Rectal smooth muscle tissue (tissue), 1 donor: ENCODE results near the gene C10orf90.

ENCODE experiments used
- H3K27ac ChIP-seq: one replicate; pipeline ENCODE4 v1.7.0; 2013; ENCODE audit warnings: low read depth, low read length, inconsistent platforms
- H3K27me3 ChIP-seq: one replicate; pipeline ENCODE4 v1.7.0; 2013; ENCODE audit warnings: low read length; ENCODE audit not compliant: control insufficient read depth, insufficient read depth
- H3K36me3 ChIP-seq: one replicate; pipeline ENCODE4 v1.7.0; 2013; ENCODE audit warnings: low read length; ENCODE audit not compliant: control insufficient read depth, insufficient read depth
- H3K4me1 ChIP-seq: one replicate; pipeline ENCODE4 v1.7.0; 2013; ENCODE audit warnings: low read length; ENCODE audit not compliant: control insufficient read depth, insufficient read depth
- H3K4me3 ChIP-seq: one replicate; pipeline ENCODE4 v1.7.0; 2013; ENCODE audit warnings: low read length
- H3K9ac ChIP-seq: one replicate; pipeline ENCODE4 v1.7.0; 2013; ENCODE audit warnings: low read length

Gene C10orf90

GRCh38 chr10:126455036-126455765 is 215.3 kb downstream of the C10orf90 start:
- Histone ChIP-seq H3K4me3 (no peak overlapping the region), H3K9ac (no peak overlapping the region), H3K36me3 (no peaks in the 10 kb centered on the region), H3K27me3 (no peaks in the 10 kb centered on the region), H3K4me1 (no peaks in the 10 kb centered on the region), H3K27ac (no peak overlapping the region)

DNA sequence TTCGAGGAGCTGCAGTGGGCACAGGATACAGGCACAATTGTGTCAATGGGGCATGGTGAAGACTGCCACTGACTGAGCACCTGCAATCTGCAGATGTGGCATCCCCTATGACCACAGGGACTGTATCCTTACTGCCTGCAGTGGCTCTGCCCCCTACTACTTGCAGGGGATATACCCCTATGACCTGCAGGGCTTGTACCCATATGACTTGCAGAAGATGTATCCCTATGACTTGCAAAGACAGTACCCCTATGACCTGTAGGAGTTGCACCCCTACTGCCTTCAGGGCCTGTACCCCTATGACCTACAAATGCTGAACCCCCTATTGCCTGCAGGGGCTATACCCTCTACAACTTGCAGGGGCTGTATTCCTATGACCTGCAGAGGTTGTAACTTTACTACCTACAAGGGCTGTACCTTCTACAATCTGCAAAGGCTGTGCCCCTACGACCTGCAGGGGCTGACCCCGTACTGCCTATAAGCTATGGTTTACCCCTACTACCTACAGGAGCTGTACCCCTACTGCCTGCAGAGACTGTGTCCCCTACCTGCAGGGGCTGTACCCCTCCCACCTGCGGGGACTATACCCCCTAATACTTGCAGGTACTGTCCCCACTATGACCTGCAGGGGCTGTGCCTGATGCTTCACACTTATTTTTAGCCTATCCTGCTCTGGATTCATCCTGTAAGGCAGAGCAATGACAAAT is 216.3 kb downstream of the C10orf90 start:
- Histone ChIP-seq H3K9ac (no peak overlapping the region), H3K27ac (no peak overlapping the region), H3K4me1 (no peaks in the 10 kb centered on the region), H3K36me3 (no peaks in the 10 kb centered on the region), H3K27me3 (no peaks in the 10 kb centered on the region), H3K4me3 (no peak overlapping the region)

DNA sequence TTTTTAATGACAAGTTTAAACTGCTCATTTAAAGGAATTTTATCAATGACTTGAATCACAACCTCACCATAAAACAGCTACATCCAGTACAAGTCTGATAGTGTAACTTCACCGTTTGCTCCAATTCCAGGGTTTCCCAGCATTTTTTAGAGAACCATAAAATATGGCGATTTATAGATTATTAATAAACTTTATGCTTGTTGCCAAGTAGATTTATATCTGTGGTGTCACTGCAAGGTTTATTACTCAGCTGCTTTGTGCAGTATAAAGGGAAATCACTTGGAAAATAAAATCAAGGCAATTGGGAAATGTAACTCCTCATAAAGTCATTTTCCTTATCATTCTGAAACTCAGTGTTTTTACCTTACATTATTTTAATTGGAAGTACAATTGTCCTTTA is 218.2 kb downstream of the C10orf90 start:
- H3K36me3 ChIP-seq, result no peaks in the 10 kb centered on the region
- H3K4me3 ChIP-seq, result no peak overlapping the region
- no peaks in the 10 kb centered on the region for H3K4me1 ChIP-seq
- no peak overlapping the region for H3K27ac ChIP-seq
- no peaks in the 10 kb centered on the region for H3K27me3 ChIP-seq
- no peak overlapping the region for H3K9ac ChIP-seq

GRCh38 chr10:126448091-126448490 is 222.4 kb downstream of the C10orf90 start:
- H3K4me1 ChIP-seq, result no peaks in the 10 kb centered on the region
- H3K27ac ChIP-seq, result no peak overlapping the region
- no peaks in the 10 kb centered on the region for H3K27me3 ChIP-seq
- H3K4me3 ChIP-seq, result no peak overlapping the region
- no peak overlapping the region for H3K9ac ChIP-seq
- no peaks in the 10 kb centered on the region for H3K36me3 ChIP-seq

DNA sequence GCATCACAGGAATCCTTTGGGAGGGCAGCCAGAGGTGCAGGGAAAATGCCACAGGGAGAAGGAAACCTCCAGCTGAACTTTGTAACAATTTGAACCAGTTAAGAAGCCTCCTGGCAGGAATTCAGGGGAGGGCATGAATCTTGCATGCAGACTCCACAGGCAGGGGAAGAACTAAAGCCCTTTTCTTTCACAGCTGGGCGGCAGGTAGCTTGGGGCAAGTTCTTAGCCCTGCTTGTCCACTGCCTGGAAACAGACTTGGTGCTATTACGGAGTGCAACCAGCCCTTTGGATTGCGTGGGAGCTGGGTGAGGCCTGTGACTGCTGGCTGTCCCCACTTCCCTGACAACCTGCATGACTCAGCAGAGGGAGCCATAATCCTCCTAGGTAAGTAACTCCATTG is 230.6 kb downstream of the C10orf90 start:
- no peaks in the 10 kb centered on the region for H3K27me3 ChIP-seq
- H3K9ac ChIP-seq, result no peak overlapping the region
- no peak overlapping the region for H3K4me3 ChIP-seq
- H3K4me1 ChIP-seq, result no peaks in the 10 kb centered on the region
- no peak overlapping the region for H3K27ac ChIP-seq
- no peaks in the 10 kb centered on the region for H3K36me3 ChIP-seq

- H3K27me3 ChIP-seq, result no peaks in the 10 kb centered on the region
- H3K4me3 ChIP-seq, result no peak overlapping the region
- H3K4me1 ChIP-seq, result no peaks in the 10 kb centered on the region
- no peak overlapping the region for H3K27ac ChIP-seq
- H3K36me3 ChIP-seq, result no peaks in the 10 kb centered on the region
- H3K9ac ChIP-seq, result no peak overlapping the region
These were observed 232.1 kb downstream of the C10orf90 start for GRCh38 chr10:126438407-126438783.

DNA sequence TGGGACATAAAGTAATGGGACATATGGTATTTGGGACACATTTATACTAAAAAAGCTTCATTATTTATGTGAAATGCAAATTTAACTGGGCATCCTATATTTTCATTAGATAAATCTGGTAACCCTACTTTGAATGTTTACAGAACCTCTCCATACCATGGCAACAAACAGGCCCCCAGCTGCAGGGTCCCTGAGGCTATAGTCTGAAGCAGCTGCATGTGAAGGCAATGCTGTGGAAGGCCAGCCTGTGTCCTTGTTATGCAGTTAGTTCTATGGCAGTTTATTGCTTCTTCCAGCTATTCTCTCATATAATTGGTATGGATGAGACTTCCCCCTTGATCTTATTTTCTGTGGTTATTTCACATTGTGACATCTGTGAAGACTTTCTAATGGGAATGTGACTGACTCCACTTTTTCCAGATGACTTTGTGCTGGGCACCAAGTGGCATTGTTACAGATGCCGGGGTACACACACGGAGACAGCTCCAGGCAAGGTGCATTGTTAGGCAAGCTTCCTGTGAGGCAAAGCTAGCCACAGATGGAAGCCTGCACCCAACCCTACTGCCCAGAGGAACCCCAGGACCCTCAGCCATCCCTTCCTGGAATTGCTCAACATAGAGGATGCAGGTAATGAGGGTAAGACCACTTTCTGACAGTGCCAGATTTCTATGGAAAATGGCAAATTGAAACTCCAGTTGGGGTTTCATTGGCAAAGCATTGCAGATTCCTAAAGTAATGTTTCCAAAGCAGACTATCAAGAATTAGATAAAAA is 232.7 kb downstream of the C10orf90 start:
- Histone ChIP-seq H3K4me1 (no peaks in the 10 kb centered on the region), H3K27ac (no peak overlapping the region), H3K4me3 (no peak overlapping the region), H3K9ac (no peak overlapping the region), H3K36me3 (no peaks in the 10 kb centered on the region), H3K27me3 (no peaks in the 10 kb centered on the region)

DNA sequence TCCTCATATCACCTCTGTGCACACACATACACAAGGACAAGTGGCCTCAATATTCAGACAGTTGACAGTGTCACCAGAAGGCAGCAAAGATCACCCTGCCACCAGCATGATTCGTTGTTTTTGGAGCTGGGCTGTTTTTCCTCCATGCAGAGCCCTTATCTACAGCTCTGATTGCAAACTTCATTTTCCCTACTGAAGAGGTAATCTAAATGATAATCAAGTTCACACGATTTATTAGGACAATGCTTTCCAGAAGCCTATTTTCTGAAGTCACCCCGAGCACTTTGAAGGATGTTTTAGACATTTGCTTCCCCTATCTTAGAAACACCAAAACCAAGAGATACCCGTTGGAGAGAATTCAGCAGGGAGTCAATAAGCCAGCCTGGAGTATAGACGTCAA is 236.3 kb downstream of the C10orf90 start:
- Histone ChIP-seq H3K36me3 (no peaks in the 10 kb centered on the region), H3K4me1 (no peaks in the 10 kb centered on the region), H3K9ac (no peak overlapping the region), H3K27me3 (no peaks in the 10 kb centered on the region), H3K4me3 (no peak overlapping the region), H3K27ac (no peak overlapping the region)

GRCh38 chr10:126433351-126433750 is 237.1 kb downstream of the C10orf90 start:
- Histone ChIP-seq H3K4me1 (no peaks in the 10 kb centered on the region), H3K4me3 (no peak overlapping the region), H3K27ac (no peak overlapping the region), H3K36me3 (no peaks in the 10 kb centered on the region), H3K9ac (no peak overlapping the region), H3K27me3 (no peaks in the 10 kb centered on the region)

- no peak overlapping the region for H3K4me3 ChIP-seq
- no peaks in the 10 kb centered on the region for H3K27me3 ChIP-seq
- no peaks in the 10 kb centered on the region for H3K4me1 ChIP-seq
- H3K36me3 ChIP-seq, result no peaks in the 10 kb centered on the region
- no peak overlapping the region for H3K9ac ChIP-seq
- no peak overlapping the region for H3K27ac ChIP-seq
These were observed 238.0 kb downstream of the C10orf90 start for GRCh38 chr10:126432507-126432906.

DNA sequence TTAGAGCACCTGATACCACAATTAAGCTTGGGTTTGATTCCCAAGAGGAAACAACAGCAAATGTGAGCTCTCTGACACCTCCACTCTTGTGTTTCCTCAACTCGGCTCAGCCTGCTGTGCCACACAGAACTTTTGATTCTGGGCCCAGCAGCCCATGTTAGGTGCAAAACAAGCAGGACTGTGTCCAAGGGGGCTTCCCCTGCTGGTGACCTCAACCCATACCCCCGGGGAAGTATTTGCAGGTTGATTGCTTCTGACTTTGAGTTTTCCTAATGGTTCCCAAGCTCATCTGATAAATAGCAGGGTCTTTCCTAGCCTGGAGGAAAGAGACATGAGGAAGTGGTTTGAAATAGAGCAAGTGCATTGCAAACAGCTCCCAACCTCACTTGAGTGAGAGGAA is 238.7 kb downstream of the C10orf90 start:
- H3K27ac ChIP-seq, result no peak overlapping the region
- no peak overlapping the region for H3K9ac ChIP-seq
- H3K4me3 ChIP-seq, result no peak overlapping the region
- H3K4me1 ChIP-seq, result no peaks in the 10 kb centered on the region
- H3K27me3 ChIP-seq, result no peaks in the 10 kb centered on the region
- H3K36me3 ChIP-seq, result no peaks in the 10 kb centered on the region

GRCh38 chr10:126430512-126430911 is 240.0 kb downstream of the C10orf90 start:
- Histone ChIP-seq H3K36me3 (no peaks in the 10 kb centered on the region), H3K4me3 (no peak overlapping the region), H3K27me3 (no peaks in the 10 kb centered on the region), H3K9ac (no peak overlapping the region), H3K4me1 (no peaks in the 10 kb centered on the region), H3K27ac (no peak overlapping the region)
